HepG2 (cell line): ENCODE results near the gene OBP2B. TPM values are rescaled to one million over a fixed set of nuclear protein-coding genes. Genes with fewer than 3 reads are reported as not detected.
A peak's percentile ranks its signal among the peaks of the same experiment; 100 is the strongest.

ENCODE experiments used
- ATAC-seq: fragments of 200-7000 bp; cut with Tn5 transposase; 3 replicates; pipeline ENCODE4 v1.9.1; 2020; ENCODE audit warnings: mild to moderate bottlenecking, moderate library complexity
- BruUV-seq: library from RNA; stranded (reverse); fragments of 400-500 nt; replicated peaks from 2 replicates; lab custom pipeline; 2021; lab: Mats Ljungman, UMichigan
- CTCF ChIA-PET: fragments of 300-600 bp; formaldehyde crosslinking; extraction: SDS; loops from one replicate; lab custom pipeline; 2021; ENCODE audit warnings: low total read pairs, inconsistent platforms, low intra/inter-chr PET ratio; lab: Yijun Ruan, JAX
- POLR2A ChIA-PET: fragments of 350-600 bp; sonication (Branson Sonifier 250); formaldehyde crosslinking; loops from one replicate; lab custom pipeline; 2020; ENCODE audit warnings: antibody characterized with exemption, inconsistent platforms; lab: Yijun Ruan, JAX
- DNase-seq: peaks from one replicate; pipeline ENCODE4 v3.0.0-alpha.2; 2015; ENCODE audit warnings: low spot score
- FAIRE-seq: peaks from 3 replicates; lab custom pipeline; 2011; peaks lifted over from hg19 to GRCh38; lab: Jason Lieb, UNC
- H2AFZ ChIP-seq: one replicate; pipeline ENCODE4 v1.6.1; 2011; ENCODE audit warnings: low read length, inconsistent platforms
- H3K27ac ChIP-seq: fragments of 300-600 bp; 3 replicates; pipeline ENCODE4 v1.8.0; 2011; ENCODE audit warnings: mixed run types, mild to moderate bottlenecking, mixed read lengths, low read length, inconsistent platforms; ENCODE audit not compliant: insufficient read depth; ENCODE audit errors: extremely low read length
- H3K27me3 ChIP-seq, 2 experiments: fragments of 200-600 bp in 1 of 2; 2 replicates in 1 of 2; 3 replicates in 1 of 2; pipeline versions ENCODE4 v1.6.0 to v1.8.0; 2011; ENCODE audit warnings: low read length in 2 of 2, mild to moderate bottlenecking in 2 of 2, moderate library complexity in 2 of 2, inconsistent platforms in 1 of 2; ENCODE audit not compliant: insufficient read depth in 2 of 2, control insufficient read depth in 1 of 2
- H3K36me3 ChIP-seq, 2 experiments: fragments of 200-600 bp in 1 of 2; replicated peaks in 1 of 2; 2 replicates in 1 of 2; 3 replicates in 1 of 2; pipeline versions ENCODE4 v1.5.1 to v1.8.0; 2011; ENCODE audit warnings: low read length in 2 of 2, inconsistent platforms in 1 of 2; ENCODE audit not compliant: insufficient read depth in 2 of 2, control insufficient read depth in 1 of 2
- H3K4me1 ChIP-seq: 2 replicates; pipeline ENCODE4 v1.5.1; 2012; ENCODE audit warnings: low read length, inconsistent platforms; ENCODE audit not compliant: insufficient read depth
- H3K4me2 ChIP-seq: 2 replicates; pipeline ENCODE4 v1.6.0; 2011; ENCODE audit warnings: low read depth, low read length, inconsistent platforms
- H3K4me3 ChIP-seq, 3 experiments: fragments of 200-600 bp in 1 of 3; sonication (generic), shearing (Covaris generic) in 1 of 3; replicated peaks in 1 of 3; 2 replicates each; pipeline ENCODE4 v1.5.1; 2011 to 2016; ENCODE audit warnings: low read length in 3 of 3, inconsistent platforms in 2 of 3, low read depth in 2 of 3, mild to moderate bottlenecking in 2 of 3, control low read depth in 1 of 3, mixed read lengths in 1 of 3; ENCODE audit not compliant: insufficient read depth in 1 of 3
- H3K79me2 ChIP-seq: one replicate; pipeline ENCODE4 v1.6.1; 2011; ENCODE audit warnings: low read length, inconsistent platforms; ENCODE audit not compliant: insufficient read depth
- H3K9ac ChIP-seq: 2 replicates; pipeline ENCODE4 v1.6.0; 2011; ENCODE audit warnings: mild to moderate bottlenecking, low read depth, low read length, inconsistent platforms; ENCODE audit not compliant: insufficient read depth
- H3K9me3 ChIP-seq: 2 replicates; pipeline ENCODE4 v1.5.1; 2012; ENCODE audit warnings: mild to moderate bottlenecking, low read length
- H4K20me1 ChIP-seq: 2 replicates; pipeline ENCODE4 v1.6.0; 2011; ENCODE audit warnings: inconsistent platforms, mild to moderate bottlenecking, low read length, moderate library complexity; ENCODE audit not compliant: insufficient read depth
- GABPA ChIP-seq, 2 experiments: IDR thresholded peaks; 2 replicates each; pipeline ENCODE4 v1.6.1; 2011 to 2016; ENCODE audit warnings: low read depth in 2 of 2, low read length in 1 of 2, missing biosample characterization in 1 of 2, missing genetic modification characterization in 1 of 2
- GABPB1 ChIP-seq: IDR thresholded peaks from 2 replicates; pipeline ENCODE4 v1.6.1; 2016; ENCODE audit warnings: mild to moderate bottlenecking, missing genetic modification reagents, moderate library complexity, missing compliant biosample characterization
- GTF2F1 ChIP-seq: fragments of 150-350 bp; IDR thresholded peaks from 2 replicates; pipeline ENCODE4 v1.6.1; 2014; ENCODE audit warnings: low read length
- MAX ChIP-seq: IDR thresholded peaks from 2 replicates; pipeline ENCODE4 v1.6.1; 2012; ENCODE audit warnings: inconsistent platforms
- ZBTB33 ChIP-seq: sonication (generic); formaldehyde crosslinking; IDR thresholded peaks from 2 replicates; pipeline ENCODE4 v1.4.0; 2020; ENCODE audit warnings: missing genetic modification reagents
- ZBTB34 ChIP-seq: sonication (generic); formaldehyde crosslinking; IDR thresholded peaks from 2 replicates; pipeline ENCODE4 v1.8.0; 2022; ENCODE audit warnings: mild to moderate bottlenecking, missing genetic modification reagents
- ZNF253 ChIP-seq: sonication (generic); formaldehyde crosslinking; IDR thresholded peaks from 2 replicates; pipeline ENCODE4 v1.8.0; 2022; ENCODE audit warnings: mild to moderate bottlenecking, missing genetic modification reagents, borderline replicate concordance
- ZNF574 ChIP-seq: sonication (generic); formaldehyde crosslinking; IDR thresholded peaks from 2 replicates; pipeline ENCODE4 v1.4.0; 2020; ENCODE audit warnings: missing genetic modification reagents
- ZNF703 ChIP-seq: sonication (generic); formaldehyde crosslinking; IDR thresholded peaks from 2 replicates; pipeline ENCODE4 v1.5.1; 2020; ENCODE audit warnings: missing genetic modification reagents, mild to moderate bottlenecking, moderate library complexity, borderline replicate concordance
- ZNF839 ChIP-seq: sonication (generic); formaldehyde crosslinking; IDR thresholded peaks from 2 replicates; pipeline ENCODE4 v1.4.0; 2020; ENCODE audit warnings: missing genetic modification reagents, mild to moderate bottlenecking, borderline replicate concordance
- WGBS: methylation state at CpG from one replicate; pipeline ENCODE4 v1.1.6; 2017; ENCODE audit warnings: low lambda C conversion rate; 5-methylcytosine and 5-hydroxymethylcytosine counted together
- in situ Hi-C: cut with HindIII; loops from 2 replicates; pipeline ENCODE4 v1.10.0; 2017; ENCODE audit warnings: low pct_unique_long_range_greater_than_20kb; ENCODE audit not compliant: extremely low pct_ligation_motif_present
- intact Hi-C: fragments of 100-400 bp; cut with micrococcal nuclease; formaldehyde crosslinking; loops from one replicate; pipeline ENCODE4 v1.10.0; 2022; ENCODE audit not compliant: unreplicated experiment
- polyA plus RNA-seq, 8 experiments: library from polyadenylated mRNA; depleted of rRNA in 3 of 8; stranded (reverse) in 7 of 8; unstranded in 1 of 8; fragments of >200 nt; fragmentation: Illumina TruSeq in 4 of 8; extraction: Trizol in 4 of 8; gene quantifications; 2 replicates each; pipeline versions ENCODE4 v1.2.1 to v1.2.3, GENCODE V29; 2011 to 2016; ENCODE audit warnings: low read depth in 4 of 8, missing spikeins in 1 of 8, mixed read lengths in 1 of 8; ENCODE audit not compliant: insufficient read depth in 1 of 8
- total RNA-seq, 5 experiments: library from RNA; depleted of rRNA; stranded (reverse); fragments of >200 nt; fragmentation: Illumina TruSeq; extraction: Trizol; gene quantifications; 2 replicates each; pipeline ENCODE4 v1.2.3, GENCODE V29; 2016; ENCODE audit warnings: low read depth in 1 of 5

Gene OBP2B
- total and polyA plus RNA-seq, 2 of the 13 experiments (the other 11 are each of a cell fraction or from before 2014, with no cell fraction given) = not detected

GRCh38 chr9:133199648-133200321 lies 9.3 kb downstream of the OBP2B start:
- H3K79me2 ChIP-seq = no peaks in the 10 kb centered on the region
- H2AFZ ChIP-seq = no peak overlapping the region
- H3K36me3 ChIP-seq = no peaks in the 10 kb centered on the region
- H3K4me1 ChIP-seq = no peaks in the 10 kb centered on the region
- peak; percentile 44; the same call in 2 of the 3 replicates for ATAC-seq
- FAIRE-seq = no peak
- POLR2A ChIA-PET = no interaction called here
- H3K4me3 ChIP-seq = peak overlapping the region in 1 of 3 experiments; percentile 16; a peak in 1 of 6 replicates
- intact Hi-C loops = no loop called here
- no peak overlapping the region for H3K4me2 ChIP-seq
- DNase-seq = no peak
- H3K9ac ChIP-seq = no peak overlapping the region
- CTCF ChIA-PET = no interaction called here
- no peaks in the 10 kb centered on the region for H4K20me1 ChIP-seq
- no peak overlapping the region for H3K27ac ChIP-seq
- BruUV-seq = no TSS peak
- WGBS = 66% methylated on average over 32 of the region's 44 CpGs
- in situ Hi-C loops = no loop called here
- H3K9me3 ChIP-seq = no peaks in the 10 kb centered on the region
- H3K27me3 ChIP-seq = peaks cover 2 to 36% of the 10 kb centered on the region in 2 experiments; a peak in 3 of 5 replicates
- TF ChIP-seq ZNF839 (CRISPR knock-in tag) = no peak
- TF ChIP-seq MAX = peak; percentile 36; the same call in 1 of the 2 replicates
- no peak for TF ChIP-seq ZNF253
- TF ChIP-seq GABPB1 (CRISPR knock-in tag) = peak; percentile 77
- TF ChIP-seq GABPA (IDR thresholded peaks at IDR 0.05; ENCODE audit: low read depth, low read length) = peak; percentile 31
- TF ChIP-seq GABPA (CRISPR knock-in tag; IDR thresholded peaks at IDR 0.05; ENCODE audit: low read depth) = peak; percentile 86
- no peak for TF ChIP-seq ZNF703 (CRISPR knock-in tag)
- TF ChIP-seq ZNF574 = peak; percentile 99
- peak; percentile 59 for TF ChIP-seq ZBTB33 (CRISPR knock-in tag)
- TF ChIP-seq ZBTB34 (CRISPR knock-in tag) = no peak
- no peak for TF ChIP-seq GTF2F1
